HG02884 (cell line): Measurements from ENCODE around the gene HAX1.
"Not testable (repeated sequence)": the region's sequence is repeated elsewhere in the genome, so short reads cannot be mapped to it uniquely, and the experiment has no call there.

ENCODE experiments used
- ATAC-seq: cut with Tn5 transposase; IDR thresholded peaks from one replicate; pipeline ENCODE4 v1.9.1; 2021; ENCODE audit warnings: mild to moderate bottlenecking, moderate library complexity; ENCODE audit not compliant: unreplicated experiment

HAX1 gene

DNA sequence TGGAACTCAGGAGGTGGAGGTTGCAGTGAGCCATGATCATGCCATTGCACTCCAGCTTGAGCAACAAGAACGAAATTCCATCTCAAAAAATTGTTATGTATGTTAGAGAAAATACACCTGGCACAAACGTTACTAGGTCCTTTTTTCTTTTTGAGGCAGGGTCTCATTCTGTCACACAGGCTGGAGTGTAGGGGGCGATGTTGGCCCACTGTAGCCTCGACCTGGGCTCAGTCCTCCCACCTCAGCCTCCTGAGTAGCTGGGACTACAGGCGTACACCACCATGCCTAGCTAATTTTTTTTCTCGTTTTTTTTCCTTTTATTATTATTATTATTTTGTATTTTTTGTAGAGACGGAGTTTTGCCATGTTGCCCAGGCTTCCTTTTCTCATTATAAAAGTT is 4.4 kb downstream of the HAX1 start:
- ATAC-seq = no peak

GRCh38 chr1:154287591-154287990 is 15.2 kb downstream of the HAX1 start:
- ATAC-seq = not testable (repeated sequence)

DNA sequence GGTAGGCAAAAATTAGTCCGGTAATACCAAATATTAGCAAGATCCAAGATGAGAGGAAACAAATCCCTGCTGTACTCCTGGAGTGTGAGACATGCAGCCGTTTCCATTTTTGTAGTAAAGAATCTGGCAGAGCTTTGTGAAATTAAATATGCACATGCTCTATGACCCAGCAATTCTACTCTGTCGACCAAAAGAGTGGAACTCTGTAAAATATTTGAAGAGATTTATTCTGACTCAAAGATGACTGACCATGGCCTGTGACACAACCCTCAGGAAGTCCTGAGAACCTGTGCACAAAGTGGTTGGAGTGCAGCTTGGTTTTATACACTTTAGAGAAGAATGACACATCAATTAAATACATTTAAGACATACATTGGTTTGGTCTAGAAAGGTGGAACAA is 16.2 kb downstream of the HAX1 start:
- ATAC-seq = no peak

DNA sequence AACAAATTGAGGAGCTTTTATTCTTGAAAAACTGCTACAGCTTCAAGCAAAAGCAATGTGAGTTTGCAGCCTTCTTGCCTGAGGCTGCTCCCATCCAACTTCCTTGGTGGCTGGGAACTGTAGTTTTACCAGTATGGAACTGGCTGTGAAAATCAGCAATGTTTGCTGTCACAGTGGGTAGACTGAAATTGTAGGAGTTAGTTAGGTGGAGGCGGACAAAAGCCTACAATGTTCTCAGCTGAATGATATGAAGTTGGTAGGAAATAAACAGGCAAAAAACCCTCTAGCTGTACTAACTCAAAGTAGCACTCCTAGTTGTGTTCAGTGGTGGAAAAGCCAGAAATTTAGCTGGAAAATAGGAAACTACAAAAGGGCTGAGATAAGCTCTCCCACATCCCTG is 18.5 kb downstream of the HAX1 start:
- no peak for ATAC-seq

- ATAC-seq = no peak
Observed at GRCh38 chr1:154295408-154296235, 23.2 kb downstream of the HAX1 start.

GRCh38 chr1:154301582-154301981 is 29.2 kb downstream of the HAX1 start:
- ATAC-seq = no peak

DNA sequence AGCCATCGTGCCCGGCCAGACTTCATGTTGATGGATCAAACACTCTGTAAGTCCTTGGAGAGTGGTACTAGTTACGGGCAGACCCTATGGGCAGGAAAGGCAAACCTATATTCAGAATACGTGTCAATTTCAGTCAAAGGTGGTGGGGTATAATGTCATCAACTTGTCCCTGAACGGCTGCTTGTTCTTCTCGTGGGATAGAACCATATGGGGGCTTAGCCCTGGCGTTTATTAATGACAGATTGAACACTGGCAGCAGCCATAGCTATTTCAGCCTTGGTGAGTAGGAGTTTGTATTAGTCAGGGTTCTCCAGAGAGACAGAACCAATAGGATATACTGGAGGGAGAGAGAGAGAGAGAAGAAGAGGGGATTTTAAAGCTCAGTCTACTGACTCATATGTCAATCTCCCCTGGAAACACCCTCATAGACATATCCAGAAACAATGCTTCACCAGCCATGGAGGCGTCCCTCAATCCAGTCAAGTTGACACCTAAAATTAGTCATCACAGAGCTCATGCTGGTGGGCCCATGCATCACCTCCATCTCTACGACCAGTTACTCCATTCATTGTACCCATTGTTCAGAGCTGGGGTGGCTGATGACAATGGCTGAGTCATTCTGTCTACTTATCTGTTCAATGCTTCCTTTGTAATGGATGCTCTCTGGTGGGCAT is 32.4 kb downstream of the HAX1 start:
- ATAC-seq = no peak

DNA sequence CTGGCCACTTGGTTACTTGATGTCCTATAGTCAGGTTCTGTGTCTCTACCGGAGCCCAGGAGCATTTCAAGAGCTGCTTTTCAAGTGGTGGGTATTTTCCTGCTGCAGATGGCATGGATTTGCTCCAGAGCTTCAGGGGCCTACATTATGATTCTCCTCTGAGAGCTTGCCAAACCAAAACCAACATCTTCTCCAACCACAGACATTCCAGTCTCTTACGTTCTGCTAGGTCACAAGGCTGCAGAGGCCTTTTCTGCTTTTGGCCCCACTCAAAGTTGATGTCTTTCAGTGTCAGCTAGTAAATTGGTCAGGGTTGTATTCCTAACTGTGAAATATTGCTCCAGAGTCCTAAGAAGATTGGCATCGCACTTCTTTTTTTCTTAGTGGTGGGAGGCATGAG is 33.7 kb downstream of the HAX1 start:
- no peak for ATAC-seq

DNA sequence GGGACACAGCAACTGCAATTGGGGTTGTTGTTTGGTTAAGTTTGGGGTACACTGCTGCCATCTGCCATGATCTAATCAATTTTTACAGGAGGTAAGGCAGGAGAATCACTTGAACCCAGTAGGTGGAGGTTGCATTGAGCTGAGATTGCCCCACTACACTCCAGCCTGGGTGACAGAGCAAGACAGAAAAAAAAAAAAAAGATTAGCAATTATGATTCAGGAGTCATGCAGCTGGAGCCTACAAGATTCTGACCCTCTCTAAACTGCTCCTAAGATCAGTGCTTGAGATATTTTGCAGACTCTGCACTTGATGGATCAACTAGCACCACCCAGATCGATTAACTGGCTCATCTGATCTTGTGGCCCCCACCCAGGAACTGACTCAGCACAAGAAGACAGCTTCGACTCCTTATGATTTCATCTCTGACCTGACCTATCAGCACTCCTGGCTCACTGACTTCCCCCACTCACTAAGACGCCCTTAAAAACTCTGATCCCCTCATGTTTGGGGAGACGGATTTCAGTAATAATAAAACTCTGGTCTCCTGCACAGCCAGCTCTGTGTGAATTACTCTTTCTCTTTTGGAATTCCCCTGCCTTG is 35.3 kb downstream of the HAX1 start:
- not testable (repeated sequence) for ATAC-seq

GRCh38 chr1:154309136-154309535 is 36.7 kb downstream of the HAX1 start:
- not testable (repeated sequence) for ATAC-seq

DNA sequence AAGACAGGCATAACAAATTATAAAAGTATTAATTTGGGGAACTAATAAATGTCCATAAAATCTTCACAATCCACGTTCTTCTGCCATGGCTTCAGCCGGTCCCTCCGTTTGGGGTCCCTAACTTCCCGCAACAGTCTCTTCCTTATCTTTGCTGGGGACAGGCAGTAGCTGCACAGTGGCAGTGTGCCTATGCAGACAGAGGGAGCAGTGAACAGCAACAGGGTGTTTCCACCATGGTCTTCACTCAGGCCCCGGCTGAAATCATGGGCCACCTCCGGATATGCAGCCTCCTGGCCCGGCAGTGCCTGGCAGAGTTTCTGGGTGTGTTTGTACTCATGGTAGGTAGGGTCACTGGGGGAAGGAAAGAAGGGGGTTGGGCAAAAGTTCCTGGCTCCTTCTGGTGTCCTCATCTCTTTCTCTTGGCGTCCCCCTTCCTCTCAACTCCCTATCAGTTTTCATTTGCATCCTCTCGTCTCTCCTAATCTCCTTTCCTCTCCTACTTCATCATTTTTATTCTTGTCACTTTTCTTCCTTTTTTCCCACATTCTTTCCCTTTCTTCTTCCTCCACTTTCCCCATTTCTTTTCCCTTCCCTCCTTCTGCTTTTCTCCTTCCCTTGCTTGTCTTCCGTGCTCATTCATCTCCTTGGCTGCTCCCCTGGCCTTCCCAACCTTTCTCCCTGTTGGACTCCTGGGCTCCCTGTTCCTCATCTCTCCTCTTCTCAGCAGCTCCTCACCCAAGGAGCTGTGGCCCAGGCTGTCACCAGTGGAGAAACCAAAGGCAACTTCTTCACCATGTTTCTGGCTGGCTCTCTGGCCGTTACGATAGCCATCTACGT is 40.0 kb downstream of the HAX1 start:
- not testable (repeated sequence) for ATAC-seq

GRCh38 chr1:154313066-154313356 is 40.6 kb downstream of the HAX1 start:
- no peak for ATAC-seq

- ATAC-seq = not testable (repeated sequence)
Observed at GRCh38 chr1:154314226-154314625, 41.8 kb downstream of the HAX1 start.

DNA sequence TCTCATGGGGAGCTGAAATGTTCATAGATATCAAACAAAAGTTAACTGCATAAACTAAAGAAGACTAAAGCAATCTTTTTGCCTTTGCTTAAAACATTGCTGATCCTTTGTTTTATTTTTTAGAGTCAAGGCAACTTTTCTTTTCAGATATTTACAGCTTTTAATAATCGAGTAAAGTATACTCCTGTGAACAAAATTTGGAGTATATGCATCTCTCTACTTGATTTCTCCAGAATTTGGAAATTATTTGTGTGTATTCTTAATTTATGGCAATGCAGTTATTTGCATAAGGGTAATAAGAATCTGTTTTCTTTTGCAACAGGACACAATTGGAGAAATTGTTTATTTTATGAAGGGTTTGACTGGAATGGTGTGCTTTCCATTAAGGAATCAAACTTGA is 44.3 kb downstream of the HAX1 start:
- ATAC-seq = no peak

GRCh38 chr1:154318386-154318785 is 46.0 kb downstream of the HAX1 start:
- no peak for ATAC-seq

DNA sequence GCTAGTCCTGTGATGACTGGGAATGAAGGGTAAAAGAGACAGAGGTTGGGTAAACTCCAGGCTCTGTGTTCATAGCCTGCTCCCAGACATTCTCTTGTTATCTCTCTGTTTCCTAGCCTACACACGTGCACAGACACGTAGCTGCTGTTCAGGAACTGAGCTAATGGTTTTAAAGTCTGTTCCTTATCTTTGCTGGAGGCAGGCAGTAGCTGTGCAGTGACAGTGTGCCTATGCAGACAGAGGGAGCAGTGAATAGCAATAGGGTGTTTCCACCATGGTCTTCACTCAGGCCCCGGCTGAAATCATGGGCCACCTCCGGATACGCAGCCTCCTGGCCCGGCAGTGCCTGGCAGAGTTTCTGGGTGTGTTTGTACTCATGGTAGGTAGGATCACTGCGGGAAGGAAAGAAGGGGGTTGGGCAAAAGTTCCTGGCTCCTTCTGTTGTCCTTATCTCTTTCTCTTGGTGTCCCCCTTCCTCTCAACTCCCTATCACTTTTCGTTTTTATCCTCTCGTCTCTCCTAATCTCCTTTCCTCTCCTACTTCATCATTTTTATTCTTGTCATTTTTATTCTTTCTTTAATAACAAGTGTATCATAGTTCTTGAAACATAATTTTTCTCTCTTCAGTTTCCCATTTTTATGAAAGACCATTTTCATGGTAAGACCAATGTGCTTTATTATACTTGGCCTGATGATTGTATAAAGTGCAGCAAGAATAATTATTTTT is 48.6 kb downstream of the HAX1 start, which contains the start of gene AQP10:
AQP10 (plus strand) TSS at position 212 of the 727 bp plus-strand sequence; CDS start at position 275, 63 bp downstream.
- no peak for ATAC-seq

GRCh38 chr1:154321609-154321934 is 49.1 kb downstream of the HAX1 start:
- ATAC-seq = not testable (repeated sequence)

GRCh38 chr1:154323493-154323892 is 51.1 kb downstream of the HAX1 start:
- no peak for ATAC-seq

DNA sequence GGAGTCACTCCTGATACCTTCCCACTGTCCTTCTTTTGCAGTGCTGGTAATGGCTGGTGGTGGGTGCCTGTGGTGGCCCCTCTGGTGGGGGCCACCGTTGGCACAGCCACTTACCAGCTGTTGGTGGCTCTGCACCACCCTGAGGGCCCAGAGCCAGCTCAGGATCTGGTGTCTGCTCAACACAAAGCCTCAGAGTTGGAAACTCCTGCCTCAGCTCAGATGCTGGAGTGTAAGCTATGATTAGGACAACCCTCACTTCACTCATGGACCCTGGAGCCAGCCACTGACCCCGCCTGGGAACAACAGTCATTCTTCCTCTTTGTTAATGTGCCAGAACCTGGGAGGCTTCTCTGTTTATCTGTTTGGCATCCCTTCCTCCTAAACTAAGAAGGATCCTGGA is 51.8 kb downstream of the HAX1 start:
- ATAC-seq = no peak
